MCF 10A (cell line): ENCODE measurements around the gene TLR9. TPM values are rescaled to one million over a fixed set of nuclear protein-coding genes. Genes with fewer than 3 reads are reported as not detected.

Experiments
- BruUV-seq: library from RNA; stranded (reverse); fragments of 400-500 nt; replicated peaks from 2 replicates; lab custom pipeline; 2021; lab: Mats Ljungman, UMichigan
- CTCF ChIA-PET: fragments of 300-600 bp; sonication (Branson Sonifier 250); formaldehyde crosslinking; extraction: SDS; loops from one replicate; lab custom pipeline; 2021; ENCODE audit warnings: antibody characterized with exemption, inconsistent platforms; lab: Yijun Ruan, JAX
- POLR2A ChIA-PET: fragments of 300-600, 350-650 bp; sonication (Branson Sonifier 250); formaldehyde crosslinking; extraction: SDS; loops from one replicate; lab custom pipeline; 2020; ENCODE audit warnings: antibody characterized with exemption, inconsistent platforms; lab: Yijun Ruan, JAX
- DNase-seq: peaks from one replicate; pipeline ENCODE4 v3.0.0-alpha.2; 2018; ENCODE audit not compliant: unreplicated experiment
- H3K27ac Mint-ChIP-seq: one replicate; pipeline ENCODE4 v1.8.0; 2022; ENCODE audit warnings: mild to moderate bottlenecking, low read depth, mixed read lengths; ENCODE audit not compliant: unreplicated experiment
- H3K27me3 Mint-ChIP-seq: one replicate; pipeline ENCODE4 v1.8.0; 2022; ENCODE audit warnings: mixed read lengths; ENCODE audit not compliant: insufficient read depth, unreplicated experiment
- H3K36me3 Mint-ChIP-seq: one replicate; pipeline ENCODE4 v1.8.0; 2022; ENCODE audit warnings: mild to moderate bottlenecking, moderate library complexity, mixed read lengths; ENCODE audit not compliant: insufficient read depth, unreplicated experiment
- H3K4me1 Mint-ChIP-seq: one replicate; pipeline ENCODE4 v1.8.0; 2022; ENCODE audit warnings: mixed read lengths; ENCODE audit not compliant: insufficient read depth, unreplicated experiment
- H3K4me3 Mint-ChIP-seq: one replicate; pipeline ENCODE4 v1.8.0; 2022; ENCODE audit warnings: mild to moderate bottlenecking, moderate library complexity, mixed read lengths; ENCODE audit not compliant: unreplicated experiment
- H3K9me3 Mint-ChIP-seq: one replicate; pipeline ENCODE4 v1.8.0; 2022; ENCODE audit warnings: mixed read lengths; ENCODE audit not compliant: unreplicated experiment
- intact Hi-C: fragments of 100-400 bp; cut with micrococcal nuclease; formaldehyde crosslinking; loops from 2 replicates; pipeline ENCODE4 v1.14.1; 2022
- total RNA-seq: library from RNA; stranded (reverse); gene quantifications from 2 replicates; pipeline ENCODE4 v1.2.3, GENCODE V29; 2022
- TF ChIP-seq, protein P1 (sequence below): fragments of 200-600 bp; IDR thresholded peaks from one replicate; pipeline ENCODE4 v1.8.0; 2022; ENCODE audit warnings: antibody characterized with exemption, mild to moderate bottlenecking; ENCODE audit not compliant: unreplicated experiment

The TLR9 gene
- total RNA-seq, 1 experiment from 2014 or later = not detected

- no peak for DNase-seq
- BruUV-seq = no TSS peak
- TF ChIP-seq, protein P1, sequence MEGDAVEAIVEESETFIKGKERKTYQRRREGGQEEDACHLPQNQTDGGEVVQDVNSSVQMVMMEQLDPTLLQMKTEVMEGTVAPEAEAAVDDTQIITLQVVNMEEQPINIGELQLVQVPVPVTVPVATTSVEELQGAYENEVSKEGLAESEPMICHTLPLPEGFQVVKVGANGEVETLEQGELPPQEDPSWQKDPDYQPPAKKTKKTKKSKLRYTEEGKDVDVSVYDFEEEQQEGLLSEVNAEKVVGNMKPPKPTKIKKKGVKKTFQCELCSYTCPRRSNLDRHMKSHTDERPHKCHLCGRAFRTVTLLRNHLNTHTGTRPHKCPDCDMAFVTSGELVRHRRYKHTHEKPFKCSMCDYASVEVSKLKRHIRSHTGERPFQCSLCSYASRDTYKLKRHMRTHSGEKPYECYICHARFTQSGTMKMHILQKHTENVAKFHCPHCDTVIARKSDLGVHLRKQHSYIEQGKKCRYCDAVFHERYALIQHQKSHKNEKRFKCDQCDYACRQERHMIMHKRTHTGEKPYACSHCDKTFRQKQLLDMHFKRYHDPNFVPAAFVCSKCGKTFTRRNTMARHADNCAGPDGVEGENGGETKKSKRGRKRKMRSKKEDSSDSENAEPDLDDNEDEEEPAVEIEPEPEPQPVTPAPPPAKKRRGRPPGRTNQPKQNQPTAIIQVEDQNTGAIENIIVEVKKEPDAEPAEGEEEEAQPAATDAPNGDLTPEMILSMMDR = no peak
- Mint-ChIP-seq H3K9me3 (no peaks in the 10 kb centered on the region), H3K4me1 (peaks cover 9% of the 10 kb centered on the region), H3K4me3 (no peak overlapping the region), H3K36me3 (peaks cover 48% of the 10 kb centered on the region), H3K27me3 (no peaks in the 10 kb centered on the region), H3K27ac (no peak overlapping the region)
- CTCF ChIA-PET = interaction anchor here (0.5 to 13.6 kb wide), 29 partner anchors 10 to 454 kb away, joined by 3 to 175 read pairs (median 4); partner anchors contain the start of genes ALAS1 and TLR9
- intact Hi-C loops = loop anchor here (1.0 to 10.0 kb wide), 2 partner anchors 108 to 214 kb away; partner anchors contain the start of gene SEMA3G
- POLR2A ChIA-PET = interaction anchor here (0.5 to 1.5 kb wide), 2 partner anchors 14 to 63 kb away, joined by 4 read pairs; no protein-coding TSS in a partner anchor
These were observed 5.5 kb upstream of the TLR9 start for GRCh38 chr3:52230889-52231499.

DNA sequence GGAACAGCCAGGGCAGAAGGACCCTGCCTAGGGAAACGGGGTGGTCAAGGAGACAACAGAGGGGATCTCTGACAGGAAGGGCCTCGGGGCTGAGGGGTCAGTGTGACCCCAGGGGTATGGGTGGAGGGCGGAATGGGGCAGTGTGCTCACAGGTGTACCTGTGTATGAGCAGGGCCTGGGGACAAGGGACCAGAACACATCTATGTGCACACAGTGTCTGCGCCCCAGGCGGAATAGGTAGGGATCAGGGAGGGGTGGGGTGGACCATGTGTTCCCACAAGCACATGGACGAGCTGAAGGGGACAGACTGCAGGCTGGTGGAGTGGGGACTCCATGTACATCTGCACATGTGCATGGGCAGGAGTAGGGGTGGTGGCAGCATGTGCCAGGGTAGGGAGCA, 5.0 kb upstream of the TLR9 start:
- Mint-ChIP-seq H3K4me3 (no peak overlapping the region), H3K4me1 (peaks cover 15% of the 10 kb centered on the region), H3K27me3 (no peaks in the 10 kb centered on the region), H3K27ac (no peak overlapping the region), H3K36me3 (peaks cover 48% of the 10 kb centered on the region), H3K9me3 (no peaks in the 10 kb centered on the region)
- TF ChIP-seq, protein P1 = no peak
- ChIA-PET CTCF (interaction anchor here (0.7 to 13.6 kb wide), 12 partner anchors 9 to 362 kb away, joined by 3 to 175 read pairs (median 6); partner anchors contain the start of gene TLR9), POLR2A (interaction anchor here (1.5 kb wide), 1 partner anchor 13 kb away, joined by 4 read pairs; no protein-coding TSS in a partner anchor)
- intact Hi-C loops = loop anchor here (10.0 kb wide), 1 partner anchor 214 kb away; the partner anchor contains the start of gene SEMA3G
- no peak for DNase-seq
- BruUV-seq = no TSS peak

DNA sequence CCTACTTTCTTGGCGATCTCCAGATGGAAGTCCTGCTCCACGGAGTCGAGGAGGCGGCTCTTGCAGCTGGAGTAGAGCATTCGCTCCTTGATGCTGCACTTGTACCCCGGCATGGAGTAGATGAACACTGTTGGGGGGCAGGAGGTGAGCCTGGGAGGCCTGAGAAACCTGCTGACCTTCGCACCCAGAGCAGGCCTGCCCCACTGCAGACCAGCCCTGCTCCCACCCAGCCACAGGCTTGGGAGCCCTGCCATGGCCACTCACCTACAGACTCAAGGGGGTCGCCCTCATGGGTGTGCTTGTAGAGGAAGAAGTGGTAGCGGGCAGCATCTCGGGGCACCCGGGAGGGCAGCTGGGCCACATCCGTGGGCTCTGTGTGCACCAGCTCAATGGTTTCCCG, 4.2 kb upstream of the TLR9 start:
- Mint-ChIP-seq H3K27me3 (no peaks in the 10 kb centered on the region), H3K36me3 (peaks cover 45% of the 10 kb centered on the region), H3K9me3 (no peaks in the 10 kb centered on the region), H3K4me3 (no peak overlapping the region), H3K4me1 (peaks cover 16% of the 10 kb centered on the region), H3K27ac (no peak overlapping the region)
- POLR2A ChIA-PET = no interaction called here
- no peak for DNase-seq
- BruUV-seq = no TSS peak
- TF ChIP-seq, protein P1 = no peak
- CTCF ChIA-PET = interaction anchor here (0.6 to 13.6 kb wide), 3 partner anchors 9 to 132 kb away, joined by 3 to 175 read pairs (median 52); partner anchors contain the start of gene TLR9
- intact Hi-C loops = loop anchor here (10.0 kb wide), 1 partner anchor 215 kb away; the partner anchor contains the start of gene SEMA3G

DNA sequence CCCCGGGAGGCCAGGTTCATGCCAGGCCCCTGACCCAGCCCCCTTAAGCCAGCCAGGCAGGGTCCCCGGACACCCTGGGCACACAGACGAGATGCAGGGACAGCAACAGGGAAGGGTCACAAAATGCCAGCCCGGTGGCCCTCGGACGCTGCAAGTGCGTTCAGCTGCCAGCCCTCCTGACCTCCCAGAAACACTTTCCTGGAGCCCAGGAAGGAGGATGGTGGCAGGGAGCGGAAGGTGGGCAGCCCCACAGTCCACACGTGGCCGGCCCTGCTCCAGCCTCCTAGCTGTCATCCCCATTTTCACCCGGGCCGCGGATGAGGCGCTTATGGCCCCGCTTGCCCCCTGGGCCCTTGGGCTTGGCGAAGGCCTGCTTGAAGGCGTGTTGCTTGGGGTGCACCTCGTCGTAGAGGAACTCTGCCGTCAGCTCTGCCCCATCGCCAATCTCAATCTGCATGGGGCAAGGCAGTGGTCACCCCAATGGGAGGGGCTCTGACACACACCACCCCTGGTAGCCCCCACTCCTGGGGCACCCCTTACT, 3.4 kb upstream of the TLR9 start:
- no peak overlapping the region for H3K27ac Mint-ChIP-seq
- no peak for DNase-seq
- H3K4me1 Mint-ChIP-seq = peaks cover 16% of the 10 kb centered on the region
- peaks cover 42% of the 10 kb centered on the region for H3K36me3 Mint-ChIP-seq
- intact Hi-C loops = no loop called here
- H3K27me3 Mint-ChIP-seq = no peaks in the 10 kb centered on the region
- no peak overlapping the region for H3K4me3 Mint-ChIP-seq
- no peaks in the 10 kb centered on the region for H3K9me3 Mint-ChIP-seq
- ChIA-PET CTCF (interaction anchor here (0.6 to 13.6 kb wide), 2 partner anchors 8 to 49 kb away, joined by 3 to 175 read pairs; partner anchors contain the start of gene TLR9), POLR2A (no interaction called here)
- TF ChIP-seq, protein P1 = no peak
- BruUV-seq = TSS peak; percentile 79
